Liver (tissue), 3 donors: ENCODE results near the gene RPL34.

Experiments used
- FOXA1 ChIP-seq: IDR thresholded peaks from 2 replicates; pipeline ENCODE4 v1.6.1; 2016; ENCODE audit warnings: antibody characterized with exemption
- FOXA2 ChIP-seq: IDR thresholded peaks from 2 replicates; pipeline ENCODE4 v1.6.1; 2016; ENCODE audit warnings: antibody characterized with exemption
- GABPA ChIP-seq, 2 donors: IDR thresholded peaks in 1 of 2; conservative IDR thresholded peaks in 1 of 2; 2 replicates each; pipeline ENCODE4 v1.6.1; 2016; ENCODE audit warnings: antibody characterized with exemption in 2 of 2, mild to moderate bottlenecking in 1 of 2, moderate library complexity in 1 of 2
- HNF4A ChIP-seq, 2 donors: conservative IDR thresholded peaks; 2 replicates each; pipeline ENCODE4 v1.6.1; 2016; ENCODE audit warnings: antibody characterized with exemption in 2 of 2, mild to moderate bottlenecking in 2 of 2
- RAD21 ChIP-seq, 2 donors: IDR thresholded peaks; 2 replicates each; pipeline ENCODE4 v1.6.1; 2016; ENCODE audit warnings: antibody characterized with exemption in 2 of 2, mild to moderate bottlenecking in 2 of 2
- SP1 ChIP-seq: IDR thresholded peaks from 2 replicates; pipeline ENCODE4 v1.6.1; 2018; ENCODE audit warnings: antibody characterized with exemption, mild to moderate bottlenecking
- YY1 ChIP-seq: IDR thresholded peaks from 2 replicates; pipeline ENCODE4 v1.6.1; 2016; ENCODE audit warnings: antibody characterized with exemption, mild to moderate bottlenecking
- TF ChIP-seq, protein P1 (sequence below): fragments of 150-350 bp; IDR thresholded peaks from 2 replicates; pipeline ENCODE4 v1.5.1; 2017; ENCODE audit warnings: improper control_type of control experiment, low read depth, low read length; ENCODE audit not compliant: missing input control
- TF ChIP-seq, protein P2 (sequence below): IDR thresholded peaks from 2 replicates; pipeline ENCODE4 v1.6.1; 2016; ENCODE audit warnings: antibody characterized with exemption
- donor health status: healthy.
- donor health status: healthy.

DNA sequence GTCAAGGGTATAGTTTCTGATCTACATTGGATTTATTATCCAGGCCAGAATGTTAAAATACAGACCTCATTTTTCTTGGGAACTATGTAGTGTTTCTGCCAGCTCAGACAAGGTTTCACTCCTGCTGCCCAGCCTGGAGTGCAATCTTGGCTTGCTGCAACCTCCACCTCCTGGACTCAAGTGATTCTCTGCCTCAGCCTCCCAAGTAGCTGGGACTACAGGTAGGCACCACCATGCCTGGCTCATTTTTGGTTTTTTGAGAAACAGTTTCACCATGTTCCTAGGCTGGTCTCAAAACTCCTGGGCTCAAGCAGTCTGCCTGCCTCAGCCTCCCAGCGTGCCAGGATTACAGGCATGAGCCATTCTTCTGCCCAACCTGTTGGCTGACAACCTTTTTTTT is 5.7 kb downstream of the RPL34 start:
- TF ChIP-seq, protein P1, sequence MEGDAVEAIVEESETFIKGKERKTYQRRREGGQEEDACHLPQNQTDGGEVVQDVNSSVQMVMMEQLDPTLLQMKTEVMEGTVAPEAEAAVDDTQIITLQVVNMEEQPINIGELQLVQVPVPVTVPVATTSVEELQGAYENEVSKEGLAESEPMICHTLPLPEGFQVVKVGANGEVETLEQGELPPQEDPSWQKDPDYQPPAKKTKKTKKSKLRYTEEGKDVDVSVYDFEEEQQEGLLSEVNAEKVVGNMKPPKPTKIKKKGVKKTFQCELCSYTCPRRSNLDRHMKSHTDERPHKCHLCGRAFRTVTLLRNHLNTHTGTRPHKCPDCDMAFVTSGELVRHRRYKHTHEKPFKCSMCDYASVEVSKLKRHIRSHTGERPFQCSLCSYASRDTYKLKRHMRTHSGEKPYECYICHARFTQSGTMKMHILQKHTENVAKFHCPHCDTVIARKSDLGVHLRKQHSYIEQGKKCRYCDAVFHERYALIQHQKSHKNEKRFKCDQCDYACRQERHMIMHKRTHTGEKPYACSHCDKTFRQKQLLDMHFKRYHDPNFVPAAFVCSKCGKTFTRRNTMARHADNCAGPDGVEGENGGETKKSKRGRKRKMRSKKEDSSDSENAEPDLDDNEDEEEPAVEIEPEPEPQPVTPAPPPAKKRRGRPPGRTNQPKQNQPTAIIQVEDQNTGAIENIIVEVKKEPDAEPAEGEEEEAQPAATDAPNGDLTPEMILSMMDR = no peak
- no peak for TF ChIP-seq HNF4A (conservative IDR thresholded peaks at IDR 0.05)
- no peak for TF ChIP-seq SP1
- TF ChIP-seq, protein P2, sequence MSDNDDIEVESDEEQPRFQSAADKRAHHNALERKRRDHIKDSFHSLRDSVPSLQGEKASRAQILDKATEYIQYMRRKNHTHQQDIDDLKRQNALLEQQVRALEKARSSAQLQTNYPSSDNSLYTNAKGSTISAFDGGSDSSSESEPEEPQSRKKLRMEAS = no peak
- no peak for TF ChIP-seq RAD21 (IDR thresholded peaks at IDR 0.05)
- no peak for TF ChIP-seq FOXA2
- TF ChIP-seq YY1 = no peak
- no peak for TF ChIP-seq FOXA1
- TF ChIP-seq GABPA (IDR thresholded peaks at IDR 0.05 in 1 of 2, conservative IDR thresholded peaks at IDR 0.05 in 1 of 2) = no peak
